ENCODE data around the gene SEMA5A. TPM values are rescaled to one million over a fixed set of nuclear protein-coding genes. Genes with fewer than 3 reads are reported as not detected.

Gene SEMA5A
- total and polyA plus RNA-seq, 7 donors: 0.24 to 3.9 (median 0.66) TPM

- H3K27me3 ChIP-seq (ENCODE audit: insufficient read depth in 3 of 3, low read length in 2 of 3): no peaks in the 10 kb centered on the region
- intact Hi-C loops (cut with DNase I): no loop called here
- no peak for TF ChIP-seq CTCF (IDR thresholded peaks at IDR 0.05)
- no peak for ATAC-seq
- no peak for DNase-seq
- peaks cover 8% of the 10 kb centered on the region for H3K4me1 ChIP-seq
- H3K9me3 ChIP-seq: no peaks in the 10 kb centered on the region
- 93 to 96% (median 94%) methylated on average over 1 of the region's 1 CpG for WGBS, 3 donors
- no peak overlapping the region for H3K27ac ChIP-seq
- no peak overlapping the region for H3K4me3 ChIP-seq
- H3K36me3 ChIP-seq (ENCODE audit: insufficient read depth in 1 of 2, low read depth in 1 of 2): no peaks in the 10 kb centered on the region
These were observed 20.9 kb downstream of the SEMA5A start for GRCh38 chr5:9524941-9525340.

GRCh38 chr5:9523090-9523823 lies 22.6 kb downstream of the SEMA5A start:
- H3K36me3 ChIP-seq (ENCODE audit: insufficient read depth in 1 of 2, low read depth in 1 of 2): no peaks in the 10 kb centered on the region
- ATAC-seq: peak in 1 of 4 donors; percentile 65
- DNase-seq: no peak
- 84 to 91% (median 88%) methylated on average over 7 of the region's 7 CpGs for WGBS, 3 donors
- intact Hi-C loops (cut with DNase I): no loop called here
- no peaks in the 10 kb centered on the region for H3K27me3 ChIP-seq (ENCODE audit: insufficient read depth in 3 of 3, low read length in 2 of 3)
- H3K9me3 ChIP-seq: no peaks in the 10 kb centered on the region
- no peak overlapping the region for H3K4me3 ChIP-seq
- no peaks in the 10 kb centered on the region for H3K4me1 ChIP-seq
- no peak overlapping the region for H3K27ac ChIP-seq
- no peak for TF ChIP-seq CTCF (IDR thresholded peaks at IDR 0.05)

GRCh38 chr5:9519537-9519936 lies 26.3 kb downstream of the SEMA5A start:
- intact Hi-C loops (cut with DNase I): no loop called here
- Histone ChIP-seq H3K4me1 (no peaks in the 10 kb centered on the region), H3K4me3 (no peak overlapping the region), H3K27ac (no peak overlapping the region), H3K27me3 (ENCODE audit: insufficient read depth in 3 of 3, low read length in 2 of 3) (no peaks in the 10 kb centered on the region), H3K36me3 (ENCODE audit: insufficient read depth in 1 of 2, low read depth in 1 of 2) (no peaks in the 10 kb centered on the region), H3K9me3 (no peaks in the 10 kb centered on the region)
- ATAC-seq (peak in 2 of 4 donors; percentile 49 to 64), DNase-seq (peak; percentile 24 to 68)
- TF ChIP-seq CTCF (IDR thresholded peaks at IDR 0.05): no peak
- WGBS, 3 donors: 46 to 69% (median 50%) methylated on average over 4 of the region's 4 CpGs

- H3K27me3 ChIP-seq (ENCODE audit: insufficient read depth in 3 of 3, low read length in 2 of 3): peaks cover 0 to 2% (median 0%) of the 10 kb centered on the region in 3 donors
- no peaks in the 10 kb centered on the region for H3K4me1 ChIP-seq
- no peak for ATAC-seq
- H3K4me3 ChIP-seq: no peak overlapping the region
- DNase-seq: no peak
- TF ChIP-seq CTCF (IDR thresholded peaks at IDR 0.05): peak; percentile 13
- H3K27ac ChIP-seq: no peak overlapping the region
- H3K36me3 ChIP-seq (ENCODE audit: insufficient read depth in 1 of 2, low read depth in 1 of 2): no peaks in the 10 kb centered on the region
- H3K9me3 ChIP-seq: no peaks in the 10 kb centered on the region
- intact Hi-C loops (cut with DNase I): no loop called here
- 73 to 78% (median 76%) methylated on average over 5 of the region's 5 CpGs for WGBS, 3 donors
These were observed 29.3 kb downstream of the SEMA5A start for GRCh38 chr5:9516591-9516990.

- Histone ChIP-seq H3K4me1 (no peaks in the 10 kb centered on the region), H3K27me3 (ENCODE audit: insufficient read depth in 3 of 3, low read length in 2 of 3) (peaks cover 0 to 2% (median 0%) of the 10 kb centered on the region in 3 donors), H3K36me3 (ENCODE audit: insufficient read depth in 1 of 2, low read depth in 1 of 2) (no peaks in the 10 kb centered on the region), H3K27ac (no peak overlapping the region), H3K4me3 (no peak overlapping the region), H3K9me3 (no peaks in the 10 kb centered on the region)
- no peak for TF ChIP-seq CTCF (IDR thresholded peaks at IDR 0.05)
- DNase-seq (no peak), ATAC-seq (peak; percentile 50 to 72 (median 61))
- WGBS, 3 donors: 21 to 37% (median 29%) methylated on average over 3 of the region's 3 CpGs
- intact Hi-C loops (cut with DNase I): no loop called here
These were observed 30.4 kb downstream of the SEMA5A start for GRCh38 chr5:9515436-9515835.
